ENCODE measurements around the gene PALLD.

The PALLD gene

DNA sequence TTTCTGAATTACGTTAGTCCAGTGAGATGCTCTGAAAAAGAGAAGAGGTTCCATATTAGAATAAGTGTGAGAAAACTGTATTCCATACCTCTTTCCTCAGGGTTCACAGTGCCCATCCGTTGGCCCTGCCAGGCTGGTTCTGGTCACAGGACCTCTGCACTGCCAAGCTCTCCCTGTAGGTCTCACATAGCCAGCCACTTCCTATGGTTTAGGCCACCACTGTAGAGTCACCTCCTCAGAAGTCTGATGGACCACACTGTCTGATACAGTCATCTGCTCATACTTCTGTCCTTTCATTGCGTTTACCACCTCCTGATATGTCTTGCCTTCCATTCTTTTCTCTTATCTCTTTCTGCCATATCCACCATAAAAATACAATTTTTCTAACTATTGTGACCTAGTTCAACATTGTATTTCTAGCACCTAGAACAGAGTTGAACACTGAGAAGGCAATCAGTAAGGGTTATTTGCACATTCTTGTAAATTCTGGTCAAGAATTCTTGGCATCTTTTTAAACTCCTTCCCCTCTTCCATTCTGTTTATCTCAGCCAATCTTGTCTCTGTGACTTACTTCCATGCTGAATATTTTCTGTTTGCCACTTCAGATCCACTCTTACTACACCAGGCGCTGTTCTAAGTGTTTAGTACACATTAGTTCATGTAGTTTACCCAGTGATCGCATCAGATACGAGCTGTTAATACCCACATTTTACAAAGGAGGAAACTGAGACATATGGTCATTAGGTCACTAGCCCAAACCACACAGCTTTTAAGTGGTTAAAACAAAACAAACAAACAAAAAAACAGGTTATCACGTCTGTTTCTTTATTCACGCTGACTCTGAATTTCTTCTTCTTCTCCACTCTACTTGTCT is 387.6 kb downstream of the PALLD start:
- peak; percentile 8 for DNase-seq

DNA sequence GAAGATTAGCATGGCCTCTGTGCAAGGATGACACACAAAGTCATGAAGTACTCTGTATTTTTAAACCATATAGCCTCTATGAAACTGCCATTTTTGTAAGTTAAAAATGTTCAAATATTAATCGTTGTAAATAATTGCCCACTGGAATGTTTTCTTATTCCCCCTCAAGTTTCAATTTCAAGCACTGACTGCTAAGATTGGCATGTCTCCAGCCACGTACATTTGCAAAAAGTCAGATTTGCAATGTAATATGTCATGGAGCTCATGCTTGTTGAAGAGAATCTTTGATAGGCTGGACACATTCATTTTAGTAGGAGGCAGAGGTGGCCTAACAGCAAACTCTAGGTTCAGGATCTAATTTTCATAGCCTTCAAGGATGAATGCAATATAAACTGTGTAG is 388.5 kb downstream of the PALLD start:
- no peak for DNase-seq

DNA sequence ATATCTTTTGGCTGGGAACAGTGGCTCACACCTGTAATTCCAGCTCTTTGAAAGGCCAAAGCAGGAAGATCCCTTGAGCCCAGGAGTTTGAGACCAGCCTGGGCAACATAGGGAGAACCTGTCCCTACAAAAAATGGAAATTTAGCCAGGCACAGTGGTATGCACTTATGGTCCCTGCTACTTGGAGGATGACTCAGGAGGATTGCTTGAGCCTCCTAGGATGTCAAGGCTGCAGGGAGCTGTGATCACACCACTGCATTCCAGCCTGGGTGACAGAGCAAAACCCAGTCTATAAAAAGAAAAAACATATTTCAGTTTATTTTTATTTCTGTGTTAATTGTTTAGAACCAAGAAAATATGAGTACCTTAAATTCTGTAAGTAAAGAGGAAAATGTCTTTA is 389.5 kb downstream of the PALLD start:
- no peak for DNase-seq

DNA sequence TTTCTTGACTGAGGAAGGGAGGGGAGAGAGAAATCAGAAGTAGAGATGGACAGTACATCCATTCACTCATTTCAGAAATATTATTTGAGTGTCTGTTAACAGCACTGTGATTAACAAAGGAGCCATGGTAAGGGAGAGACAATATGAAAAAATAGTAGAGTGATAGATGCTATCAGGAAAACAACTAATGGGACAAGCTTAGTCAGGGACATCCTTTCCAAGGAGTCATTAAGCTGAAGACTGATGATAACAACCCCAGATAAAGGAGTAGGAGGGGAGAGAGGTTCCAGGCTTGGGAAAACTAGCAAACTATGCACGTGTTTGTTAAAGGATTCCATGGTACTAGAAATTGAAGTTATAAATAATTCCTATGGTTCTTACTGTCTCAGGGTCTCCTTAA is 391.0 kb downstream of the PALLD start:
- DNase-seq = no peak

DNA sequence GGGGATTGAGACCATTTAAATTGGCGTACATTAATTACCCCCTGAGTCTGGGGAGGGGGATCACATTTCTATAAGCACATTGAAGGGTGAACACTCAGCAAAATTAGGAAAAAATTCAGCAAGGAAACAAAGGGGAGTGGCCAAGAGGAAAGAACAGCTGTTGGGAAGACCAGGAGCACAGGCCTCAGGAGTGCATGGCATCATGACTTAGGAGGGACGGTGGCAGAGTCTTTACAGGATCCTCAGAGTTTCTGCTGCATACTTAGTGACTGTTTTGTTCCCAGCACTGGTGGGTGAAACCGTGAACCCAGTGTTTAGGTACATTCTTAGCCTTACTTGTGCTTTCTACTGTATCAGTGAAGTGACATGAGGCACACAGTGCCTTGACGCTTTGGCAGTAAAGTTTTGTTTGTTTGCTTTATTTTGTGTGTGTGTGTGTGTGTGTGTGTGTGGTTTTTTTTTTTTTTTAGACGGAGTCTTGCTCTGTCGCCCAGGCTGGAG is 391.9 kb downstream of the PALLD start:
- no peak for DNase-seq

DNA sequence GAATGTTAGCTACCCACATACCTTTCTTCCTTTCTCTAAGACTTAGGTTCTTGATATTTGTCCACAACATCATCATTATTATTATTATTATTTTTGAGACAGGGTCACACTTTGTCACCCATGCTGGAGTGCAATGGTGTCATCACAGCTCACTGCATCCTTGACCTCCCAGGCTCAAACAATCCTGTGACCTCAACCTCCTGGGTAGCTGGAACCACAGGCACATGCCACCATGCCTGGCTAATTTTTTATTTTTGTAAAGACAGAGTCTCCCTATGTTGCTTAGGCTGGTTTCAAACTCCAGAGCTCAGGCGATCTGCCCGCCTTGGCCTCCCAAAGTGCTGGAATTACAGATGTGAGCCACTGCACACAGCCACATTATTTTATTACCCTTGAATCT is 394.2 kb downstream of the PALLD start:
- DNase-seq = no peak

DNA sequence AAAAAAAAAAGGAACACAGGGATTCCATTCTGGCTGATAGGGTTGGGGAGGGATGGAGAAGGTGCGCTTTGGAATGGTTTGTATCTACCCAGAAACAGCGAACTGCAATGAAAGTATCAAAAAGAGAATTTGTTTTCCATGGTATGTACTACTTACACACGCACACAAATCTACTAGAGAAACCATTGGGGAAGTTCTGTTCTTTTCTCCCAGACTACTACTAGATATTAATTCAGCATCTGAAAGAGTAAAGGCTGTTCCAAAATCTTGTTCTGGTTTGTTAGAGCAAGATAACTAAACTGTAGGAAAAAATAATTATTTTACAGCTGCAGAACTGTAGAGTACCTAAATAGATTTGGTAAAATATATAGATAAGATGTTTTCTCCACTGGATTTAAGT is 394.8 kb downstream of the PALLD start:
- DNase-seq = no peak

DNA sequence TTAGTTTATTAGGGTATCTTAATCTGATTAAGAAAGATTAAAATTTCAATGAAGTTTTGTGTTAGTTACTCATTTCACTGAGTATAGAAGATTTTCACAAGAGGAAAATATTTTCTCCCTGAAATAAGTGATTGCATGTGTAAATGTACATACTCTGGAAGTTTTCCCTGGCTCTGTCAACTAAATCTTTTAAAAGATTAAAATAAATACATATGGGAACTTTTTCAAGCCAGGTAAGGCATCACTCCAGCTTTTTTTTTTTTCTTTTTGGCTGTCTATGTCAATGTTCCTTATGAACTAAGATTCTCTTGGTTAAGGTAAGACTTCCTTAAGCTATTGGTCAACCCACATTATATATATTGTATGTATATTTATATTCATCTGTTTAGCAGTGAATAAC is 395.6 kb downstream of the PALLD start:
- no peak for DNase-seq

DNA sequence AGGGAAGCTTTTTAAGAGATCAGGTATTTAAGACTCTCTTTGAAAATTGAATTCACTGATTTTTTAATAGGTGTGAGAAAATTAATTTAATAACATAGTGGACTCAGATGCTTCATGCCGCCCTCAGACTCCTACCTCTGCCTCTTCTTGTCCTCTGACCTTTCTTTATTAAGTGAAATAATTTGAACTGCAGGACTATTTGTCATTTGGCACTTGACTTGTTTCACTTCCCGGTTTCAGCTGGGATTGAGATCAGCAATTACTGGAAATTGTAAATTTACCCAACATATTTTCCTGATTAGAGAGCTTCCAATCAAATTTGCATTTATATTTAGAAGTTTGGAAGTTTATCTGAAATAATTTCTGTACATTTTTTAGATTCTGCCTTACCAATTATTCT is 396.4 kb downstream of the PALLD start:
- no peak for DNase-seq

DNA sequence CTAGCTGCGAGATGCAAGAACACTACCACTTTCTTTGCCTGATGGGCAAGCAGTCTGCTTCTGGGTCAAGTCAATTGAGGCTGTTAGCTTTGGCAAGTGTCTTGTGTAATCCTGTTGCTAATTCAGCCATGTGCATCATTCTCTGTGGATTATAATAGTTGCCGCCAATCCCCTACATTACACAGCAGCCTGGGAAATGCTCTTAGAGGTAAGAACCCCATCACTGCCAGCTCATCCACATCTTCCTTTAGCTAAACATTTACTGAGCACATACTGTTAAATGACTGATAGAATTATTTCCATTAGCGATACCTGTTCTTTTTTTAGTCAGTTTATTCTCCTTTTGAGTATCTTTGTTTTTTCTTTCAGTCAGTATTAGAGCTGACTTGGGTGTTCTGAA is 397.0 kb downstream of the PALLD start:
- DNase-seq = no peak

DNA sequence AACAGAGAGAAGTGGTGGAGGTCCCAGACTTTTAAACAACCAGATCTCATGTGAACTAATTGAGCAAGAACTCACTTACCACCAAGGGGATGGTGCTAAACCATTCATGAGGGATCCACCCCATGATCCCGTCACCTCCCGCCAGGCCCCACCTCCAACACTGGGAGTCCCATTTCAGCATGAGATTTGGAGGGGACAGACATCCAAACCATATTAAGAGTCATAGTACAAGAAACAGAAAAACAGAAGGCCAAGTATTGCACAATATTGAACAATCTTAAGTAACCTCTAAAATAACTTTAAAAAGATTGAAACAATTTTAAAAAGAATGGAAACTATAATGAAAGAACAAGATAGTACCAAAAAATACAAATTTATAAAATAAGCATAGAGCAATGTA is 403.2 kb downstream of the PALLD start:
- DNase-seq = no peak

DNA sequence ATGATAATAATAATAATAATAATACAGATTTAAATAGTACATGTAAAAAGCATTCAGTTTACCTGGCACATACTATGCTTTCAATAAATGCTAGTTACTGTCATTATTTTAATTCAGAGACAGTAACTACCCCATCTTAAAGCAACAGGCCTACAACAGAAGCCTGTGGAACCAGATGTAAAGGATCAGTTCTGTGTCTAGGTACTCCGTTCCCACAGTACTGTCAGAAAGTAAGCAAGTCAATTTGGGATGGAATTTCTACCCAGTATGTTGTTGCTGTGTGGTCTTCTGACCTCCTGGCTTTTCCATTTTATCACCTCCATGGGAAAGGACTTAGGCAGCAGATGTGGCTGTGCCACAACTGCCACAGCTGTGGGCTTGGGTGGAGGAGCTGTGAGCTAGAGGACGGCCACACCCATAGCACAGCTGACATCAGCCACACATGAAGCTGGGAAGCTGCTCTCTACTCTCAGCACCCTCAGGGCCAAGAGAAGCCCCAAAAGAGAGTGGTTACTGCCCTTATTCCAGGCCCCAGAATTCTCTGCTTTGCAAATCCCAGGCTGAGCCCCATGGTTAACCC is 410.4 kb downstream of the PALLD start:
- DNase-seq = no peak

DNA sequence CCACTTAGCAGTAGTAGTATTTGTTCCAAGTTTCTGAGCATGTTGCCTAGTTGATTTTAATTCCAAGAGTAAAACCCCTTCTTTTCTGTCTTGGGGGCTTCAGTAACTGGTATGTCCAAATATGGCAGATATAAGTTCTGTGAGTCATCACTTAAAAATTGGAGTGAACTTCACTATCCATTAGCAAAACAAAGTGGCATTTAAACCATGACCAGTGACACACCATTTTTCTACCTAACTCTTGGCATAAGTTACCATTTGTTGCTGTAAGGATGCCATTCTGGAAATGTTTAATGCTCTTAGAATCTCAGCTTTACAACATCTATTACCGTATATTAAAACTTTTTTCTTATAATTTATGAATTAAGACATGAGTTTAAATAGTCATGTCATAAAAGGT is 411.2 kb downstream of the PALLD start:
- DNase-seq = no peak

DNA sequence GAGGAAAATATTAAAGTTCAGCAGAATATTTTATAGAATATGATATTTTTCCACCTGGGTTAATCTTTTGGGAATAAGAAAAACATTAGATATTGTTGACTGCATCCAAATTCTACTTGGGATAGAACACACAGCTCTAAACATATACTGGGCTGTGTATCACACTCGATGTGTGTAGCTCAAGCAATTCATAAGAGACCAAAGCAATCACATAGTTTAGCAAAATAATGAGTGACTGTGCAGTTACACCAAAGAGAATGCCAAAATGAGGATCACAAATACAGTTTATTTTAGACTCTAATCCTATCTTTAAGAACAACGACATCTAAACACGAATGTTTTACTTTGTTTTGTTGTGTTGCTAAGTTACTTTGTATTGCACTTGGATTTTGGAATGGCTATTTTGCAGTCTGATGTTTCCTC is 412.0 kb downstream of the PALLD start:
- no peak for DNase-seq

DNA sequence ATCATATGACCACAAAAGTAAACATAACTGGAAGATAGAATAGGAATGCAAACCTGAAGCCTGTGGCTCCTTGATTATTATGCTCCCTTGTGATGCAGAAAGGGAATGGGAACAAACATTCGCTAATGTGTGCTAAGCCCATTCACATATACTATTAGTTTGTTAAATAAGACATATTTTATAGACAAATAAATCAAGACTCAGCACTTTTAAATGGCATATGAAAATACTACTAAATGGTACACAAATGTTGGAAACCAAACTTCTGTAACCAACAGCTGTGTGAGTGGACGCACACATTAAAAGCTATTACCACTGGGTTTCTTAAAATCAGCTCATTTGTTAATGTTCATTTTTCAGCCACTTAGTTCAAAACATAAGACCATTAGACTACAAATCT is 417.2 kb downstream of the PALLD start:
- no peak for DNase-seq

DNA sequence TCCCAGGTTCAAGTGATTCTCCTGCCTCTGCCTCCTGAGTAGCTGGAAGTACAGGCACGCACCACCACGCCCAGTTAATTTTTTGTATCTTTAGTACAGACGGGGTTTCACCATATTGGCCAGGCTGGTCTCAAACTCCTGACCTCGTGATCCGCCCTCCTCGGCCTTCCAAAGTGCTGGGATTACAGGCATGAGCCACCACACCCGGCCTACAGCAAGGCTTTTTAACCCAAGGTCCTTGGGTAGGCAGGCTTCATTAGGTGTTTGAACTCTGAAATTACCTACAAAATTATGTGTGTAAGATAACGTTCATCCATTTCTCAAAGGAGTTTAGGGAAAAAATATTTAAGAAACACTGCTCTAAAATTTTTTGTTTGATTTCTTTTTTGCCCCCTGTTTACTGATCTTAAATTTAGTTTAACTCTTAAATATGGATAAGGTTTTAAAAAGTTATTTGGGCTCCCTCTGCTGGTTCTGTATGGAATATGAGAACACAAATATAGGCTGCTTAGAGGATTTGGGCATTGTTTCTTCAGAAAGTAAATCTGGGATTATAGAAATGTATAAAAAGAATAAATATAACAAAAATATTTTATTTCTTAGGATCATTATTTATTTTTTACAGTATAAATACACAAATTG is 420.4 kb downstream of the PALLD start:
- no peak for DNase-seq

DNA sequence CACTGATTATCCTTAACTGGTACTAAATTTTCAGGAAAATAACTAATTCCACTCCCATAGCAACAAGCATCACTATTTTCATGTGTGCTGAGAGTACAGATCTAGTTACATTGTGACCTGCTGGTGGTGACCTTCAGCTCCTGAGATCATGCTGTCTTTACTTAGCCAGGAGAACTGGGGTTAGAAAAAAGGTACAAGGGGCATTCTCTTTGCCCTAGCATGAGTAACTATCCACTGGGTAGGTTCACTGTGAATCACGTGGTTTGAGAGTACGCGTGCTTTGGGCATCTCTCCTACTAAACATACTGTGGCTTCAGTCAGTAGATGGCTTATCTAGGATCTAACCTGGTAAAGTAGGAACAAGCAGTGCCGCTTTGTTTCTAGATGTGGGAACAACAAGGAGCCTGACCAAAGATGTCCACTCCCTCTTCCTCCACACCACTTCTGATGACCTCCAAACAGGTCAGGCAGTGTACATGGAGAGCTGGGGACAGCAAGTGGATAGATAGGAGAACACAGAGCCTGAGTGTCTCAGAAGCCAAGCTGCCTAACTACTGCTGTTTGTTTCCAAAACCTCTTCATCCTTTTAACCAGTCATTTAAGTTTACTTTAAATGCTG is 423.0 kb downstream of the PALLD start:
- DNase-seq = no peak

DNA sequence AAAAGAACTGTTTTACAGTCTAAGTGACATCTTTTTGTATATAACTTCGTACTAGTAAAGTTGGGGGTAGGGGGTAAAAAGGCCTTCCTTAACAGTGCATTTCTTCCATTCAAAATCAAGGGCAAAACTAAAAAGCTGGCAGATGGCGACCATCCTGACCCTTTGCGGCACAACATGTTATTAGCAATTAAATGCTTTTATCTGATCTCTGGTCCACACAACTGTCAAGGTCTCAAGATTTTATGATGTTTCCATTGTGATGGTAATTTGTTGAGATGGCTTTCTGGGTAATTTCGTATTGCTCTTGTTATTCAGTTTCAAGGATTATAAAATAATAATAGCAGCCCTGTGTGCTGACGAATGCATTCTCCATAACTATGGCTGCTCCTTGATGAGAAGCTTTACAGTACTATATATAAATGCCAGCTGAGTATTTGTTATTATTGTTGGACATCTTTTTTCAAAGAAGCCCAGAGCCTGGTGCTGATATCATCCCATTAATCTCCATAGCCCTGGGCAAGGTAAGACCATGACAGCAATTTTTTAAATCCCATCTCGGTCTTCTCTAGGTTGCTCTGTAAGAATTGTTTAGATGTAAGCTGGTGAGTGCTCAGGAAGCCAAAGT is 423.7 kb downstream of the PALLD start:
- DNase-seq = no peak

DNA sequence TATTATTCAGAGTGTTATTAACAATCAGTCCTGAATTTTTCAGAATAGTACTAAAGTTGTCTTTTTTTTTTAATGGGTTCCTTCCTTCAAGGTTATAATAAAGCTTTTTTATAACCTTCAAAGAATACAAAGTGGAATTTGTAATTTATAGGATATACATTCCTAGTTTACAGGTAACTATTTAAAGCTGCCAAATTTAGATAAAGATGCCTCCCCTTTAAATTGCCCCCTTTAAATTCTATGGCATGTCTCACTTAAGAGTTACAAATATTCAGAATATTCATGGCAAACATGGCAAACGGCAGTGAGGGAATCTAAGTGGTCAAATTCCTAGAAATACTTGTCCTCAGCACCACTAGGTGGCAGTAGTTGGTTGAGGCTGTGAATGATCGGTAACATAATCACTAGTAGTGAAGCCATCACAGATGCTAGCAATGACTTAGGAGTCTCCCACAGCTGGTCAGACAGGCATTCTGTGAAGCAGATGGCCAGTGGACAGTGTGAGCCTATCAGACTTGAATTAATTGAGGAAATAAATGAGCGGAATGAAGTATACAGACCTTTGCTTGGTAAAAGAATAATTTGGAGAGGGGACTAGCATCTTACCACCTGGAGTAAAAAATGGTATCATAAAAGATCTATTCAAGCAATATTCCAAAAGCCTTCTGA is 426.8 kb downstream of the PALLD start:
- DNase-seq = peak; percentile 42

DNA sequence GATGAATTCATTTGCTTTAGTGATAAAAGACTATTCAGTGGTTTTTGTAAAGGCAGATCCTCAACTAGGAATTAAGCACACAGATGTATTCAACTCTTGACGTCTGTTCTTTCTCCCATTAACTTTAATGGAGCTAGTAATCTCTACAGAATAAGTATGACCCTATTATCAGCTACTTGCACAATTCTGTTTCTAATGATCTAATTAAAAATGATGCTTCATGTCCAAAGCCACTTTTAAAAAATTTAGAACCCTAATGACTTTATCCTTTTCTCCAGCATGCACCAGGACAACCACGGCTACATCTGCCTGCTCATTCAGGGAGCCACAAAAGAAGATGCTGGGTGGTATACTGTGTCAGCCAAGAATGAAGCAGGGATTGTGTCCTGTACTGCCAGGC is 427.8 kb downstream of the PALLD start:
- DNase-seq = no peak

DNA sequence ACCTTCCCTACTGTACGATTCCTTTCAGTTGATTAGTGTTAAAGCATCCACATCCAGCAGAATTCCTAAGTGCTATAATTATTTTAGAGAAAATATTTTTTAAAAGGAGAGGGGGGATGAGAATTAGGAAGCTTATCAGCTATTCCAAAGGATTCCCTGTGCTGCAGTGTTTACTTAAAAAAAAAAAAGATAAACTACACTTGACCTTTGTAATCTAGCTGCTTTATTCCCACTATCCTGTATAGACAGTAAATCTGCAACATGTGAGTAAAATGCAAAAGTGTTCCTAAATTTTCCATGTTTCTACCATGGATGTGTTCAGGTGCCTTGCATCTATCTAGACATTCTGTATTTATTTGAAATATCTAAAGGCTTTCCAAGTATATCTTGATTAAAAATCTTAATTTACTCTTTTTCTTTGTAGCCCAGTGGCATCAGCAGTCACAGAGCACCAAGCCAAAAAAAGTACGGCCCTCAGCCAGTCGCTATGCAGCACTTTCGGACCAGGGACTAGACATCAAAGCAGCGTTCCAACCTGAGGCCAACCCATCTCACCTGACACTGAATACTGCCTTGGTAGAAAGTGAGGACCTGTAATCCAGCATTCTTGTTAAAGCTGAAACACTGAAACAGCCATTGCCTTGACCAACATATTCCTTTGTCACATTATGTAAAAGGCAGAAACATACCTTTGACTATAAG is 429.1 kb downstream of the PALLD start:
- DNase-seq = no peak

DNA sequence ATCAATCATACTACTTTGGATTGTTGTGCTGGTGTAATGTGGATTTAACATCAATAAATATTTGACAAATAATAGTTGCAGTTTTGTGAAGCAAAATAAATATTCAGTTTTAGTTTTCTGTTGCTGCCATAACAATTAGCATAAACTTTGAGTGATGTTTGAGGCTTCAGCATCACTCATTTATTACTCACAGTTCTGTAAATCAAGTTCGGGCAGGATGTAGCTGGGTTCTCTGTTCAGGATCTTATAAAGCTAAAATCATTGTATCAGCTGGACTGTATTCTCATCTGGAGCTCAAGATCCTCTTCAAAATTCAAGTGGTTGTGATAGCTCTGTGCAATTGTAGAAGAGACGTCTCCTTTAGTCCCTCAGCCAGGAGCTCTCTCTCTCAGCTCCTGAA is 431.5 kb downstream of the PALLD start:
- no peak for DNase-seq

Data from NCI-H774 (cell line).